CD8-positive, alpha-beta memory T cell (primary cell): ENCODE measurements around the gene SIDT2. TPM values are rescaled to one million over a fixed set of nuclear protein-coding genes. Genes with fewer than 3 reads are reported as not detected.

Source experiments
- CTCF ChIA-PET: fragments of 350-600 bp; sonication (Branson Sonifier 250); formaldehyde crosslinking; loops from one replicate; lab custom pipeline; 2021; ENCODE audit warnings: antibody characterized with exemption; lab: Charles Lee
- POLR2A ChIA-PET: fragments of 350-600 bp; sonication (Branson Sonifier 250); formaldehyde crosslinking; loops from one replicate; lab custom pipeline; 2021; ENCODE audit warnings: antibody characterized with exemption; lab: Charles Lee
- DNase-seq, 5 donors: peaks; one replicate each; pipeline versions ENCODE4 v3.0.0 to v3.0.0-alpha.2; 2020 to 2022; ENCODE audit warnings: mixed read lengths in 1 of 5
- H3K27ac ChIP-seq: one replicate; pipeline ENCODE4 v1.7.0; 2013; ENCODE audit warnings: low read depth, mild to moderate bottlenecking, low read length, moderate library complexity
- H3K27me3 ChIP-seq: 2 replicates; pipeline ENCODE4 v1.7.0; 2013; ENCODE audit warnings: low read length, mild to moderate bottlenecking; ENCODE audit not compliant: insufficient read depth, poor library complexity, severe bottlenecking
- H3K36me3 ChIP-seq: 2 replicates; pipeline ENCODE4 v1.7.0; 2013; ENCODE audit warnings: mild to moderate bottlenecking, low read length, moderate library complexity; ENCODE audit not compliant: insufficient read depth
- H3K4me1 ChIP-seq: 2 replicates; pipeline ENCODE4 v1.7.0; 2013; ENCODE audit warnings: mild to moderate bottlenecking, low read length, moderate library complexity; ENCODE audit not compliant: insufficient read depth
- H3K4me3 ChIP-seq: 2 replicates; pipeline ENCODE4 v1.7.0; 2013; ENCODE audit warnings: mild to moderate bottlenecking, low read length
- H3K9me3 ChIP-seq: 2 replicates; pipeline ENCODE4 v1.7.0; 2013; ENCODE audit warnings: mild to moderate bottlenecking, low read length
- H3K27ac Mint-ChIP-seq, 8 donors: one replicate each; pipeline ENCODE4 v1.8.0; 2020 to 2021; ENCODE audit warnings: mixed read lengths in 8 of 8, mild to moderate bottlenecking in 6 of 8, inconsistent platforms in 3 of 8, moderate library complexity in 3 of 8
- H3K27me3 Mint-ChIP-seq, 2 donors: one replicate each; pipeline ENCODE4 v1.8.0; 2020 to 2021; ENCODE audit warnings: mixed read lengths in 2 of 2, mild to moderate bottlenecking in 1 of 2, moderate library complexity in 1 of 2
- H3K36me3 Mint-ChIP-seq, 3 donors: one replicate each; pipeline ENCODE4 v1.8.0; 2020 to 2021; ENCODE audit warnings: mixed read lengths in 3 of 3, inconsistent platforms in 1 of 3, mild to moderate bottlenecking in 1 of 3
- H3K4me1 Mint-ChIP-seq, 3 donors: one replicate each; pipeline ENCODE4 v1.8.0; 2020 to 2021; ENCODE audit warnings: mixed read lengths in 3 of 3, inconsistent platforms in 1 of 3, mild to moderate bottlenecking in 1 of 3
- H3K4me3 Mint-ChIP-seq, 7 donors: one replicate each; pipeline ENCODE4 v1.8.0; 2020 to 2021; ENCODE audit warnings: mixed read lengths in 7 of 7, mild to moderate bottlenecking in 6 of 7, moderate library complexity in 4 of 7, inconsistent platforms in 2 of 7
- H3K9me3 Mint-ChIP-seq, 5 donors: one replicate each; pipeline ENCODE4 v1.8.0; 2020 to 2022; ENCODE audit warnings: mixed read lengths in 5 of 5, mild to moderate bottlenecking in 3 of 5, moderate library complexity in 2 of 5, inconsistent platforms in 1 of 5
- polyA plus RNA-seq: library from polyadenylated mRNA; unstranded; fragments of 300-500 nt; fragmentation: Illumina TruSeq; gene quantifications from one replicate; pipeline ENCODE4 v1.2.3, GENCODE V29; 2021
- total RNA-seq, 2 experiments: library from RNA; stranded (reverse); gene quantifications; one replicate each; pipeline ENCODE4 v1.2.3, GENCODE V29; 2021

SIDT2 gene
- total and polyA plus RNA-seq, 3 experiments from 2014 or later = 2.0 to 14.9 (median 13.8) TPM

DNA sequence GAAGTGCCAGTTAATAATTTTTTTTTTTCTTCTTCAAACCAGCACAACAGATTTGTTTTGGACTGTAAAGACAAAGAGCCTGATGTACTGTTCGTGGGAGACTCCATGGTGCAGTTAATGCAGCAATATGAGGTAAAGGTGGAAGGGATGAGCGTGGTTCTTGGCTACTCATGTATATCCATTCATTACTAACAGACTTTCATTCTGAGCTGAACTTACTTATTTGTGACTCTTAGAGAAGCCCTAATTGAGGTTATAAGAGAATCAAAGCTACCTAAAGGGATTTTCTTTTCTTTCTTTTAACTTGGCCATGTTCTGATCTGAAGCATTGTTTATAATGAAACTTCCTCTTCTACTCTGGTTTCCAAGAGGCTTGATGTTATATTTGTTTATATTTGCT is 18.7 kb upstream of the SIDT2 start:
- peaks cover 0 to 80% (median 4%) of the 10 kb centered on the region in 3 donors for H3K36me3 Mint-ChIP-seq
- H3K4me1 Mint-ChIP-seq = peaks cover 16 to 38% (median 30%) of the 10 kb centered on the region in 3 donors
- Histone ChIP-seq H3K4me1 (no peaks in the 10 kb centered on the region), H3K27me3 (no peaks in the 10 kb centered on the region), H3K9me3 (no peaks in the 10 kb centered on the region), H3K4me3 (no peak overlapping the region), H3K36me3 (peaks cover 36% of the 10 kb centered on the region), H3K27ac (no peak overlapping the region)
- CTCF ChIA-PET = interaction anchor here (1.1 to 1.9 kb wide), 4 partner anchors 12 to 51 kb away, joined by 3 to 8 read pairs (median 3); partner anchors contain the start of genes PAFAH1B2 and SIDT2
- DNase-seq = no peak
- no peak overlapping the region for H3K4me3 Mint-ChIP-seq
- POLR2A ChIA-PET = no interaction called here
- H3K27ac Mint-ChIP-seq = peak overlapping the region in 3 of 8 donors; percentile 40 to 91 (median 47)
- H3K27me3 Mint-ChIP-seq = no peaks in the 10 kb centered on the region
- H3K9me3 Mint-ChIP-seq = no peaks in the 10 kb centered on the region

DNA sequence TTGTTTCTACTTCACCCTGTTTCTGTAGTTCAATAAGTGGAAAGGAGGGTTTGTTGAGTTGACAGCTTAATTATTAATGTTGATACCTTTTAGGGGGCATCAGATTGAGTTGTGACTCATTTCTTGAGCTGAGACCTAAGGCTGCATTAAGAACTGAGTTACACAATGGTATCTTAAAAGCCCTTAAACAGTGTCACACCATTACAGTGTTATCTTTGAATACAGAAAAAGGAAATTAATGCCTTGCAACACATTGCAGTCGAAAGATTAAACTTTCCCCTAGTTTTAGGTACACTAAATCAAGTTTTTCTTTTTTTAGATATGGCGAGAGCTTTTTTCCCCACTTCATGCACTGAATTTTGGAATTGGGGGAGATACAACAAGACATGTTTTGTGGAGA is 17.7 kb upstream of the SIDT2 start:
- H3K9me3 ChIP-seq = no peaks in the 10 kb centered on the region
- H3K4me3 ChIP-seq = no peak overlapping the region
- Mint-ChIP-seq H3K4me1 (peaks cover 14 to 29% (median 25%) of the 10 kb centered on the region in 3 donors), H3K36me3 (peaks cover 4 to 80% (median 5%) of the 10 kb centered on the region in 3 donors), H3K4me3 (no peak overlapping the region), H3K27me3 (no peaks in the 10 kb centered on the region), H3K27ac (peak overlapping the region in 2 of 8 donors; percentile 27 to 70), H3K9me3 (no peaks in the 10 kb centered on the region)
- no peaks in the 10 kb centered on the region for H3K27me3 ChIP-seq
- peaks cover 36% of the 10 kb centered on the region for H3K36me3 ChIP-seq
- ChIA-PET CTCF (interaction anchor here (1.3 to 1.9 kb wide), 3 partner anchors 11 to 17 kb away, joined by 3 to 8 read pairs (median 3); partner anchors contain the start of genes PAFAH1B2 and SIDT2), POLR2A (interaction anchor here (0.9 kb wide), 1 partner anchor 16 kb away, joined by 4 read pairs; the partner anchor contains the start of gene PAFAH1B2)
- no peak overlapping the region for H3K27ac ChIP-seq
- no peak for DNase-seq
- H3K4me1 ChIP-seq = no peaks in the 10 kb centered on the region

GRCh38 chr11:117166491-117166890 is 12.1 kb upstream of the SIDT2 start:
- Mint-ChIP-seq H3K27me3 (no peaks in the 10 kb centered on the region), H3K27ac (peak overlapping the region in 4 of 8 donors; percentile 33 to 83 (median 60)), H3K9me3 (no peaks in the 10 kb centered on the region), H3K4me3 (no peak overlapping the region), H3K36me3 (peaks cover 4 to 88% (median 5%) of the 10 kb centered on the region in 3 donors), H3K4me1 (peaks cover 0 to 4% (median 0%) of the 10 kb centered on the region in 3 donors)
- Histone ChIP-seq H3K27me3 (no peaks in the 10 kb centered on the region), H3K27ac (no peak overlapping the region), H3K9me3 (no peaks in the 10 kb centered on the region), H3K4me3 (no peak overlapping the region), H3K4me1 (no peaks in the 10 kb centered on the region), H3K36me3 (peaks cover 32% of the 10 kb centered on the region)
- DNase-seq = no peak
- POLR2A ChIA-PET = interaction anchor here (1.2 kb wide), 1 partner anchor 12 kb away, joined by 4 read pairs; the partner anchor contains the start of gene SIDT2
- CTCF ChIA-PET = no interaction called here

DNA sequence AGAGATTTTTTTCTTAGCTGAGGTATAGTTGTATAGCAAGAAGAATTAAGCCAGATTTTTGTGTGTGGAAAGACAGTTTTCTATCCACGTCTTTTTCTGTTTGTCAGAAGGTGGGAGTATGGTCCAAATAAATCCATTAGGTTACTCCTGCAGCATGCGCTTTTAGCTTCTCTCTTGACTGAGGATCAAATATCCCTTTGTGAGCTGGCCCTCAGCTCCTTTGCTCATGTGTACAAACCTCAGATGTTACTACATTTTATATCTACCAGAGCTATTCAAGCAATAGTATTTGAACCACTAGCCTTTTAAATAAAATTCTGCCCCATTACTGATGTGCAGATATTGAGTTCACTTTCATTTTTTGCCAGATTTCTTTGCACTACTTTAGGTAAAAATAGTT is 8.8 kb upstream of the SIDT2 start:
- Mint-ChIP-seq H3K9me3 (no peaks in the 10 kb centered on the region), H3K27me3 (no peaks in the 10 kb centered on the region), H3K4me3 (no peak overlapping the region), H3K36me3 (peaks cover 0 to 59% (median 5%) of the 10 kb centered on the region in 3 donors), H3K27ac (no peak overlapping the region), H3K4me1 (peaks cover 0 to 4% (median 0%) of the 10 kb centered on the region in 3 donors)
- H3K27ac ChIP-seq = no peak overlapping the region
- no peak overlapping the region for H3K4me3 ChIP-seq
- peaks cover 15% of the 10 kb centered on the region for H3K36me3 ChIP-seq
- CTCF ChIA-PET = interaction anchor here (1.3 kb wide), 1 partner anchor 9 kb away, joined by 6 read pairs; the partner anchor contains the start of gene SIDT2
- no peaks in the 10 kb centered on the region for H3K27me3 ChIP-seq
- DNase-seq = no peak
- POLR2A ChIA-PET = no interaction called here
- H3K9me3 ChIP-seq = no peaks in the 10 kb centered on the region
- H3K4me1 ChIP-seq = no peaks in the 10 kb centered on the region

DNA sequence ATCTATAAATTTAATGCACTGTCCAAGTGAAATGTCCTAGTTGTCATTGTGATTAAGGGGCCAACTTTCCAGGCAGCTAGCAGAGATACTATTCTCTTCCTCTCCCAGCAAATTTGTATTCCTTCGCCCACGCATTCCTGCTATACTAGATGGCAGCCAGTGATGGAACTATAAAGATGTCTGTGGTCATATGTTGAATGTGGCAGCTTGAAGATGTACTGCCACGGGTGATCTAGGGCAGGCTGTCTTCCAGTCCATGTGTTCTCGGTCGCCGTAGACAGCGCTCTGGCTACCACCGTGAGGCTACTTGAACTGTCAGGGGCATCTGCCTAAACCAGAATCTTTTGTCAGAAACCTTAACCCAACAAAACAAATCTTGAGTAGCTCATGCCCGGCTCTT is 8.3 kb upstream of the SIDT2 start:
- Histone ChIP-seq H3K4me3 (no peak overlapping the region), H3K36me3 (peaks cover 13% of the 10 kb centered on the region), H3K4me1 (no peaks in the 10 kb centered on the region), H3K27ac (no peak overlapping the region), H3K27me3 (no peaks in the 10 kb centered on the region), H3K9me3 (no peaks in the 10 kb centered on the region)
- DNase-seq = no peak
- Mint-ChIP-seq H3K4me3 (no peak overlapping the region), H3K9me3 (no peaks in the 10 kb centered on the region), H3K27me3 (no peaks in the 10 kb centered on the region), H3K27ac (peak overlapping the region in 4 of 8 donors; percentile 29 to 52 (median 46)), H3K4me1 (peaks cover 0 to 4% (median 0%) of the 10 kb centered on the region in 3 donors), H3K36me3 (peaks cover 0 to 57% (median 4%) of the 10 kb centered on the region in 3 donors)
- POLR2A ChIA-PET = no interaction called here
- CTCF ChIA-PET = interaction anchor here (1.3 kb wide), 2 partner anchors 8 to 25 kb away, joined by 3 to 6 read pairs; partner anchors contain the start of gene SIDT2

DNA sequence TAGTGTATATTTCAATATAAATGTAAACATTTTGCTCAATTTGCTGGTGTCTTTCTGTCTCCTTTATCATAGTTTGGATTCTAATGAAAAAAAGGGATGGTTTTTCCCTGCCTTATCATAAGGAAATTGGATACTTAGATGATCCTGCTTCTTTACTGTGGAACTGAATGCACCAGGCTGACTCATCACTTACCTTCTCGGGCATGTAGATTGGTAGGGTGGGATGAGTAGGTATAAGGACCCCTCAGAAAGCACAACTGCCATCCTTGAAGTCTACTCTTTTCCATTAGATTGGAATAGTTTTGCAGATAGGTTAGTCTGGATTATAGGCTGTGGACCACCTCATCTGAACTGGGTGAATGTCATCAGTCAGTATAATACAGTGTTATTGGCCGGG is 7.5 kb upstream of the SIDT2 start:
- Histone ChIP-seq H3K4me1 (no peaks in the 10 kb centered on the region), H3K9me3 (no peaks in the 10 kb centered on the region), H3K4me3 (no peak overlapping the region), H3K27ac (no peak overlapping the region), H3K36me3 (peaks cover 9% of the 10 kb centered on the region), H3K27me3 (no peaks in the 10 kb centered on the region)
- Mint-ChIP-seq H3K9me3 (no peaks in the 10 kb centered on the region), H3K27me3 (no peaks in the 10 kb centered on the region), H3K27ac (peak overlapping the region in 4 of 8 donors; percentile 15 to 81 (median 70)), H3K36me3 (peaks cover 0 to 50% (median 0%) of the 10 kb centered on the region in 3 donors), H3K4me3 (no peak overlapping the region), H3K4me1 (no peaks in the 10 kb centered on the region)
- POLR2A ChIA-PET = no interaction called here
- CTCF ChIA-PET = interaction anchor here (1.3 kb wide), 1 partner anchor 26 kb away, joined by 3 read pairs; no protein-coding TSS in a partner anchor
- DNase-seq = no peak

- Mint-ChIP-seq H3K36me3 (peaks cover 0 to 45% (median 0%) of the 10 kb centered on the region in 3 donors), H3K27ac (peak overlapping the region in 6 of 8 donors; percentile 43 to 81 (median 65)), H3K9me3 (no peaks in the 10 kb centered on the region), H3K27me3 (no peaks in the 10 kb centered on the region), H3K4me3 (no peak overlapping the region), H3K4me1 (no peaks in the 10 kb centered on the region)
- no peaks in the 10 kb centered on the region for H3K9me3 ChIP-seq
- no peak for DNase-seq
- peaks cover 6% of the 10 kb centered on the region for H3K36me3 ChIP-seq
- ChIA-PET POLR2A (no interaction called here), CTCF (interaction anchor here (1.0 to 1.7 kb wide), 4 partner anchors 9 to 27 kb away, joined by 3 to 7 read pairs (median 3); partner anchors contain the start of gene PAFAH1B2)
- no peak overlapping the region for H3K4me3 ChIP-seq
- no peaks in the 10 kb centered on the region for H3K4me1 ChIP-seq
- H3K27ac ChIP-seq = no peak overlapping the region
- no peaks in the 10 kb centered on the region for H3K27me3 ChIP-seq
These were observed 7.0 kb upstream of the SIDT2 start for GRCh38 chr11:117171404-117172061.
